GM18526 (cell line): ENCODE measurements around the gene TAF6L.

ENCODE experiments used
- POLR2A ChIP-seq: IDR thresholded peaks from 3 replicates; pipeline ENCODE4 v1.6.1; 2011; ENCODE audit not compliant: insufficient read length; ENCODE audit errors: extremely low read depth

TAF6L gene

DNA sequence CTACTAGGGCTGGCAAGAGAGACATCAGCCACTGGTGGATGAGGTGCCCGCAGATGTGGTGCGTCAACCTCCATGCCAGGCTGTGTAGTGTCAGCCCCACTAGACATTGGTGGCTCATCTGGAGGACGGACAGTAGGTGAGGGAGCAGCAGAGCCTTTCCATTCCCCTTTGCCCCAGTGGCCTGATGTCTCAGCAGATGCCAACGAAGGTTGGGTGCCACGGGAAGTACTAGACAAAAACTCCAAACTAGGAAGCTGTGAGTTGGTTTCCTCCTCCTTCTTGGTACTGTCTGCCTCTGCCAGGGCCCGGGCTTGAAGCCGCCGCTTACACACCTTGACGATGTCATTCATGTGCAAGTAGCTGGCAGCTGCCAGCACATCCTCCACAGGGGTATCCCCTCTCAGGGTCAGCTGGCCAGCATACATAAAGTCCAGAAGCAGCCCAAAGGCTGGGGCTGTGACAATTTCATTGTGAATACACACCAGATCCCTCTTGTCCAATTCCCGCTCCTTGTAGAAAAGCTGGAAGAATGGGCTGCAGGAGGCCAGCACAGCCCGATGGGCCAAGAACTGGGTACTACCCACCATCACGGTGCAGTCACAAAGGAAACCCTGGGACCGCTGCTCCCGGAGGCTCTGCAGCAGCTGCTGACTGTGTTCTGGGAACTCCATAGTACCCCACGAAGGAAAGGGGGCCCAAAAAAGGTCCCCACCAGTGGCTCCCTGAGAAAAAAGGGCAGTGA, 18.0 kb upstream of the TAF6L start:
- no peak for TF ChIP-seq POLR2A

GRCh38 chr11:62753736-62754603, 17.2 kb upstream of the TAF6L start, which contains the start of gene ZBTB3:
TSS of gene ZBTB3 (minus strand) at chr11:62754160. CDS start at chr11:62753664, 496 bp downstream.
- peak; percentile 65 for TF ChIP-seq POLR2A

- TF ChIP-seq POLR2A, result no peak
Observed at GRCh38 chr11:62755086-62755615, 16.0 kb upstream of the TAF6L start.

GRCh38 chr11:62757846-62758788, 13.1 kb upstream of the TAF6L start:
- no peak for TF ChIP-seq POLR2A

- TF ChIP-seq POLR2A, result no peak
Observed at GRCh38 chr11:62770778-62771143, 435 bp upstream of the TAF6L start.

DNA sequence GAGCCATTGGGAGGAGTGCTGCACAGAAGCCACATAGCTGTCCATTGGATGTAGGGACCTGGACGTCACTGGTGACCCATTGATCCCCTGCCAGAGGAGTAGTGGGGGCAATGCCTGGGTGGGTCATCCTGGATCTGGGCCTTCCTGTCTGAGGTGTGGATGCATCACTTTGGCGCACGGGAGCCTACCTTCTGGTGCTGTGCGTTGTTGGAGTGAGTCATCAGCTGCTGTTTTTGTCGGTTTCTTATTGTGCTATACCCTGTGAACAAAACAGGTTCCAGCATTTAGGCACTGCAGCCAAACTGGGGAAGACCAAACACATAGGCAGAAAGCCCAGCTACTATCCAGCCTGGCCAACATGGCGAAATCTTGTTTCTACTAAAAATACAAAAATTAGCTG, 3.2 kb downstream of the TAF6L start:
- TF ChIP-seq POLR2A, result no peak

DNA sequence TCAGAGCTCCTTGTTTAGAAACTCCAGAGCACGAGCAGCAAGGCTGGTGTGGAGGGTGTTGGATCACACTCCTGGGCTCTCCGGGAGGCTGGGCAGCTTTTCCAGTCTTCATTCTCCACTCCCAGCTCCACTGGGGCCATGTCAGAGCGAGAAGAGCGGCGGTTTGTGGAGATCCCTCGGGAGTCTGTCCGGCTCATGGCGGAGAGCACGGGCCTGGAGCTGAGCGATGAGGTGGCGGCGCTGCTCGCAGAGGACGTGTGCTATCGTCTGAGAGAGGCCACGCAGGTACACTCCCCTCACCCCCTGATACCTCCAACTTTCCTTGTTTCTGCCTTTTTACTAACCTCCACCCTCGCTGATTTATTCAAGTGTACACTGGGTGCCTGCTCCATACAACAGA, 4.5 kb downstream of the TAF6L start:
- TF ChIP-seq POLR2A, result no peak

- TF ChIP-seq POLR2A, result no peak
Observed at GRCh38 chr11:62777389-62777788, 6.2 kb downstream of the TAF6L start.

DNA sequence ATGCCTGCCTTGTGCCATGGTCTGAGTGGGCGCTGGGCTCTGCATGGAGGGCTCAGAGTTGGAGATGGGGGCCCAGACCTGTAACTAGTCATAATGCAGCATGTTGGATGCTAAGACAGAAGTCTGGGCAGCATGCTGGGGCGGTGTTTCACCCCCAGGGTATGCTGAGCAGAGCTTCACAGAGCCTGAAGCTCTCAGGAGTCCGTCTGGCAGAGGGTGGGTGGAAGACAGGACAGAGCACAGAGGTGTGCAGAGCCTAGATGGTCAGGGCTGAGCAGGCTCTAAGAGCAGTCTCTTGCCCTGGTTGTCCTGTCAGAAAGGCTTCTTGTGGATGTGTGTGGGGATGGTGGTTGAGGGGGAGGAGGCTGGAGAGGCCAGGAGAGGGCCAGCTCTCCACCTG, 7.2 kb downstream of the TAF6L start:
- no peak for TF ChIP-seq POLR2A

DNA sequence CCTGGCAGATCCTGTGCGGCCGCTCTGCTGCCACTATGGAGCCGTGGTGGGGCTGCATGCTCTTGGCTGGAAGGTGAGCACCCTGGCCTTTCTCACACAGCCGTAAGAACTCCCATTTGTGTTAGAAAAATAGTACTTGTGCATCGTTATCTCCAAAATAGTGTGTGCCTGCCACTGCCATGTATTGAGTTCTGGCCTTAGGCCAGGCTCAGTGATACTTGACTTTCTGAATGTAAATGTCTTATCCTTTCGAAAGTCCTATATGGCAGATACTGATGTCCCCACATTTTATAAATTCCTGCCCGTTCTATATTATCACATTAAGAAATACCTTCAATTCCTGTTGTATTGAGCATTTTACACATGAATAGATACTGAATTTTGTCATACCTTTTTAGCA, 11.6 kb downstream of the TAF6L start:
- TF ChIP-seq POLR2A, result no peak

- TF ChIP-seq POLR2A, result no peak
Observed at GRCh38 chr11:62786318-62787004, 15.3 kb downstream of the TAF6L start.

- TF ChIP-seq POLR2A, result peak; percentile 98
Observed at GRCh38 chr11:62787005-62787759, 16.0 kb downstream of the TAF6L start, which contains the start of gene TMEM179B. TSS of gene TMEM179B (plus strand) at chr11:62787402. CDS start at chr11:62787432, 30 bp downstream.

- TF ChIP-seq POLR2A, result no peak
Observed at GRCh38 chr11:62788991-62789390, 17.8 kb downstream of the TAF6L start.
